ENCODE results near the gene WDCP.
"Not testable (repeated sequence)": the region's sequence is repeated elsewhere in the genome, so short reads cannot be mapped to it uniquely, and the experiment has no call there.

DNA sequence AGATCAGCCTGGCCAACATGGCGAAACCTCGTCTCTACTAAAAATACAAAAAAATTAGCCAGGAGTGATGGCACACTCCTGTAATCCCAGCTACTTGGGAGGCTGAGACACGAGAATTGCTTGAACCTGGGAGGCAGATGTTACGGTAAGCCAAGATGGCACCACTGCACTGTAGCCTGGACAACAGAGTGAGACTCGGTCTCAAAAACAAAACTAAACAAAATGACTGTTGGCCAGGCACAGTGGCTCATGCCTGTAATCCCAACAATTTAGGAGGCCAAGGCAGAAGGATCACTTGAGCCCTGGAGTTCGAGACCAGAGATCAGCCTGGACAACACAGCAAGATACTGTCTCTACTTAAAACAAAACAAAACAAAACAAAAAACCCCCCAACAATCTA lies 4.1 kb downstream of the WDCP start:
- not testable (repeated sequence) for TF ChIP-seq POLR2A (IDR thresholded peaks at IDR 0.05)
- TF ChIP-seq, protein P1, sequence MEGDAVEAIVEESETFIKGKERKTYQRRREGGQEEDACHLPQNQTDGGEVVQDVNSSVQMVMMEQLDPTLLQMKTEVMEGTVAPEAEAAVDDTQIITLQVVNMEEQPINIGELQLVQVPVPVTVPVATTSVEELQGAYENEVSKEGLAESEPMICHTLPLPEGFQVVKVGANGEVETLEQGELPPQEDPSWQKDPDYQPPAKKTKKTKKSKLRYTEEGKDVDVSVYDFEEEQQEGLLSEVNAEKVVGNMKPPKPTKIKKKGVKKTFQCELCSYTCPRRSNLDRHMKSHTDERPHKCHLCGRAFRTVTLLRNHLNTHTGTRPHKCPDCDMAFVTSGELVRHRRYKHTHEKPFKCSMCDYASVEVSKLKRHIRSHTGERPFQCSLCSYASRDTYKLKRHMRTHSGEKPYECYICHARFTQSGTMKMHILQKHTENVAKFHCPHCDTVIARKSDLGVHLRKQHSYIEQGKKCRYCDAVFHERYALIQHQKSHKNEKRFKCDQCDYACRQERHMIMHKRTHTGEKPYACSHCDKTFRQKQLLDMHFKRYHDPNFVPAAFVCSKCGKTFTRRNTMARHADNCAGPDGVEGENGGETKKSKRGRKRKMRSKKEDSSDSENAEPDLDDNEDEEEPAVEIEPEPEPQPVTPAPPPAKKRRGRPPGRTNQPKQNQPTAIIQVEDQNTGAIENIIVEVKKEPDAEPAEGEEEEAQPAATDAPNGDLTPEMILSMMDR (IDR thresholded peaks at IDR 0.05), result not testable (repeated sequence)

Data from stomach (tissue), 4 donors.